Right lobe of liver (tissue), 6 donors: ENCODE data around the gene NFIA. TPM values are rescaled to one million over a fixed set of nuclear protein-coding genes. Genes with fewer than 3 reads are reported as not detected.

Source experiments
- ATAC-seq, 4 donors: fragments of 200-7000 bp; cut with Tn5 transposase; one replicate each; pipeline ENCODE4 v1.9.1; 2020; ENCODE audit warnings: mild to moderate bottlenecking in 4 of 4, moderate library complexity in 4 of 4
- DNase-seq, 3 donors: peaks; one replicate each; pipeline ENCODE4 v3.0.0-alpha.2; 2020
- H3K27ac ChIP-seq, 3 donors: fragments of 200-600 bp; one replicate each; pipeline ENCODE4 v1.8.0; 2022
- H3K27me3 ChIP-seq, 2 donors: fragments of 200-600 bp; one replicate each; pipeline ENCODE4 v1.8.0; 2022
- H3K36me3 ChIP-seq, 4 donors: fragments of 200-600 bp; sonication (generic) in 1 of 4; one replicate each; pipeline versions ENCODE4 v1.5.1 to v1.8.0; 2017 to 2022; ENCODE audit warnings: control low read depth in 1 of 4
- H3K4me1 ChIP-seq, 4 donors: fragments of 200-600 bp; sonication (generic) in 1 of 4; one replicate each; pipeline versions ENCODE4 v1.5.1 to v1.8.0; 2017 to 2022; ENCODE audit warnings: control low read depth in 1 of 4
- H3K4me3 ChIP-seq, 3 donors: fragments of 200-600 bp; one replicate each; pipeline ENCODE4 v1.8.0; 2022
- H3K9me3 ChIP-seq, 4 donors: fragments of 200-600 bp; sonication (generic) in 1 of 4; one replicate each; pipeline versions ENCODE4 v1.5.1 to v1.8.0; 2017 to 2022; ENCODE audit warnings: control low read depth in 1 of 4
- CTCF ChIP-seq, 4 donors: fragments of 200-600 bp in 3 of 4; fragments of 450-650 bp in 1 of 4; IDR thresholded peaks; one replicate each; pipeline versions ENCODE4 v1.5.1 to v1.8.0; 2016 to 2022; ENCODE audit warnings: antibody characterized with exemption in 4 of 4, mild to moderate bottlenecking in 2 of 4
- POLR2A ChIP-seq: fragments of 450-650 bp; IDR thresholded peaks from one replicate; pipeline ENCODE4 v1.6.1; 2017; ENCODE audit warnings: antibody characterized with exemption, mild to moderate bottlenecking
- WGBS: methylation state at CpG from one replicate; pipeline ENCODE4 v1.1.6; 2018; ENCODE audit warnings: low coverage, low lambda C conversion rate; ENCODE audit not compliant: insufficient coverage; ENCODE audit errors: missing lambda C conversion rate; 5-methylcytosine and 5-hydroxymethylcytosine counted together
- intact Hi-C, 2 donors: fragments of 100-400 bp; cut with DNase I; formaldehyde crosslinking; loops; one replicate each; pipeline versions ENCODE4 v1.11.2 to v1.14.1; 2022
- total RNA-seq, 6 experiments: library from RNA; depleted of rRNA in 2 of 6; stranded (reverse); fragments of >200 nt in 2 of 6; fragmentation: NEBNext Ultra II Directional in 3 of 6; extraction: Animal tissue kit (Norgen Biotek cat#: 25700) in 3 of 6; gene quantifications; one replicate each; pipeline versions ENCODE4 v1.1.0 to v1.2.4, GENCODE V29; 2016 to 2023
- donor health status: DM: no; HTN: yes; CAD: no.
- donor health status: DM: no; HTN: no; CAD: no.
- donor health status: DM: no; HTN: no; CAD: no.
- donor health status: DM: no; HTN: yes; CAD: no.
- donor health status: DM: no; HTN: yes; CAD: no.

Gene NFIA
- total RNA-seq, 6 experiments from 2014 or later = 36.7 to 97.2 (median 57.9) TPM

DNA sequence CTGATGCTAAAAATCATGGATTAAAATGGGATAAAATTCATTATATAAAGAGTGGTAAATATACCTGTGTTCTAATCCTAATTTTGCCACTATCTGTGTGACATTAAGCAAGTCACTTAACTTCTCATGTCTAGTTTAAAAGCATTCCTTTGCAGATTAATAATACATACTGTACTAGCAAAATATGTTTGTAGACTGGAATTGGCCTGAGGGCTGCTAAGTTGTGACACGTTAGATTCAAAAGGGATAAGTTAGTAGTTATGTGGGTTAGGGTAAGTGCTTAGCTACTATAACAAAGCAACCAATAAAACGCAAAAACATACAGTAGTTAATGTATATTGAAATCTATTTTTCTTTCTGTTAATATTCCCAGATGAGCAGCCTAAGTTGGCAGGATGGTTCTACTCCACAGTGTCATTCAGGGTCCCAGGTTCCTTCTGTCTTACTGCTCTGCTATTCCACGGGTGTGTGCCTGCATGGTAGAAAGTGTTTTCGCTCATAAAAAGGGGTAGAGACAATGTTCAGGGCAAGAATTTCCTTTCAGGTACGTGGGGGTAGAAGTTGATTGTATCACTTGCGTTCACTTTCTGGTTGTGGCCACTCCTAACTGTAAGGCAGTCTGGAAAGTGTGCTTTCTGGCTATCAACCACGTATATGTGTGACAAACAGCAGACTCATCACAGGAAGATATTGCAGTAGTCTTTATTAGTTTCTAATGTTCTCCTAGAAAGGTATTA is 239.8 kb downstream of the NFIA start:
- Histone ChIP-seq H3K4me3 (no peak overlapping the region), H3K27ac (no peak overlapping the region), H3K4me1 (peaks cover 0 to 49% (median 16%) of the 10 kb centered on the region in 4 donors), H3K27me3 (no peaks in the 10 kb centered on the region), H3K9me3 (no peaks in the 10 kb centered on the region), H3K36me3 (no peaks in the 10 kb centered on the region)
- peak in 1 of 4 donors; percentile 4 for ATAC-seq
- intact Hi-C loops = no loop called here
- no peak for DNase-seq
- WGBS = 84% methylated on average over 7 of the region's 7 CpGs
- no peak for TF ChIP-seq CTCF (IDR thresholded peaks at IDR 0.05)
- no peak for TF ChIP-seq POLR2A

GRCh38 chr1:61322769-61323168 is 240.4 kb downstream of the NFIA start:
- no peak for DNase-seq
- Histone ChIP-seq H3K27me3 (no peaks in the 10 kb centered on the region), H3K4me3 (no peak overlapping the region), H3K27ac (no peak overlapping the region), H3K36me3 (no peaks in the 10 kb centered on the region), H3K9me3 (no peaks in the 10 kb centered on the region), H3K4me1 (peaks cover 0 to 49% (median 16%) of the 10 kb centered on the region in 4 donors)
- peak; percentile 34 to 81 (median 57) for ATAC-seq
- TF ChIP-seq POLR2A (no peak), CTCF (IDR thresholded peaks at IDR 0.05) (no peak)
- intact Hi-C loops = no loop called here

- Histone ChIP-seq H3K27ac (no peak overlapping the region), H3K4me3 (no peak overlapping the region), H3K36me3 (no peaks in the 10 kb centered on the region), H3K4me1 (peaks cover 0 to 39% (median 15%) of the 10 kb centered on the region in 4 donors), H3K9me3 (no peaks in the 10 kb centered on the region), H3K27me3 (no peaks in the 10 kb centered on the region)
- intact Hi-C loops = no loop called here
- DNase-seq (no peak), ATAC-seq (peak in 1 of 4 donors; percentile 28)
- WGBS = 83% methylated on average over 5 of the region's 6 CpGs
- TF ChIP-seq POLR2A (no peak), CTCF (IDR thresholded peaks at IDR 0.05) (no peak)
These were observed 241.4 kb downstream of the NFIA start for GRCh38 chr1:61323681-61324328.

DNA sequence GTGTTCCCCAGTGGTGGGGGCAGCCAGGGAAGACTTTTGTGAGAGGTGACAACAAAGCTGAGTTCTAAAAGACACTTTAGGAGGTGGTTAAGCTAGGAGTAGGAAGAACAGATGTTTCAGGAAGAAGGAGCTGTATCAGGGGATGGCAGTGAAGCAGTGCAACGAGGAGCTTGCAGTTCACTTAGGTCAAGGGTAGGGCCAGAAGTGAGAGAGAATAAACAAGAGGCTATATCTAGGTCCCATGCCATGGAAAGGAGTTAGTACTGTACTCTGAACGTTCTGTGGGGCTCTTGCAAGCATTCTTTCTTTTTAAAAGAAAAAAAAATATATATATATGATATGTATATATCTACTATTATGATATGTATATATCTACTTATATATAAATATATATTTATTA is 244.4 kb downstream of the NFIA start:
- WGBS = 35% methylated on average over 2 of the region's 2 CpGs
- TF ChIP-seq CTCF (IDR thresholded peaks at IDR 0.05) = no peak
- peaks cover 0 to 15% (median 7%) of the 10 kb centered on the region in 4 donors for H3K4me1 ChIP-seq
- no peak overlapping the region for H3K4me3 ChIP-seq
- no peaks in the 10 kb centered on the region for H3K27me3 ChIP-seq
- no peak overlapping the region for H3K27ac ChIP-seq
- no peaks in the 10 kb centered on the region for H3K36me3 ChIP-seq
- intact Hi-C loops = no loop called here
- ATAC-seq = no peak
- DNase-seq = no peak
- no peaks in the 10 kb centered on the region for H3K9me3 ChIP-seq
